ENCODE measurements around the gene FBXO41. TPM values are rescaled to one million over a fixed set of nuclear protein-coding genes. Genes with fewer than 3 reads are reported as not detected.

FBXO41 gene
- polyA plus RNA-seq, 1 of the 3 experiments (the other 2 are of a cell fraction) = 3.1 TPM

- no peak overlapping the region for H3K4me3 ChIP-seq (ENCODE audit: low read depth in 2 of 2, low read length in 1 of 2)
- no peak for DNase-seq
- H3K9me3 ChIP-seq = no peaks in the 10 kb centered on the region
- H3K4me2 ChIP-seq = peak overlapping the region; percentile 43; the same call in 1 of the 2 replicates
- WGBS (ENCODE audit: low lambda C conversion rate) = 68% methylated on average over 7 of the region's 7 CpGs
- POLR2A ChIA-PET = interaction anchor here (2.4 kb wide), 1 partner anchor 22 kb away, joined by 8 read pairs; the partner anchor contains the start of gene CCT7
- H3K9ac ChIP-seq = no peak overlapping the region
- H3K4me1 ChIP-seq (ENCODE audit: control insufficient read depth in 1 of 2, insufficient read depth in 2 of 2, low read depth in 1 of 2, low read length in 1 of 2) = peaks cover 3 to 8% of the 10 kb centered on the region in 2 experiments; a peak in 2 of 4 replicates
- H3K27me3 ChIP-seq (ENCODE audit: insufficient read depth) = no peaks in the 10 kb centered on the region; the same call in 1 of the 2 replicates
- H3K36me3 ChIP-seq (replicated peaks in 1 of 2; ENCODE audit: control insufficient read depth in 1 of 2, insufficient read depth in 2 of 2, low read length in 1 of 2) = no peaks in the 10 kb centered on the region
- CTCF ChIA-PET = interaction anchor here (0.6 to 8.6 kb wide), 40 partner anchors 8 to 442 kb away, joined by 3 to 74 read pairs (median 4); partner anchors contain the start of genes CCT7, NOTO, PRADC1 and SFXN5
- H3K27ac ChIP-seq (ENCODE audit: low read depth in 2 of 2, low read length in 1 of 2) = peak overlapping the region in 1 of 2 experiments; percentile 47; a peak in 1 of 4 replicates
- peaks cover 28% of the 10 kb centered on the region for H3K79me2 ChIP-seq (ENCODE audit: insufficient read depth)
- no peaks in the 10 kb centered on the region for H3K9me2 ChIP-seq
- H3F3A ChIP-seq (replicated peaks; ENCODE audit: insufficient read depth) = peaks cover 11% of the 10 kb centered on the region
- TF ChIP-seq TAF1 (IDR thresholded peaks at IDR 0.05; ENCODE audit: borderline replicate concordance, low read depth, low read length) (no peak), ZBTB33 (IDR thresholded peaks at IDR 0.05; ENCODE audit: borderline replicate concordance, low read depth) (no peak), GATA2 (CRISPR knock-in tag; IDR thresholded peaks at IDR 0.05) (no peak), PBX3 (IDR thresholded peaks at IDR 0.05) (no peak), FOXM1 (IDR thresholded peaks at IDR 0.05; ENCODE audit: low read depth) (no peak), REST (IDR thresholded peaks at IDR 0.05; ENCODE audit: low read depth, low read length) (no peak), GABPA (IDR thresholded peaks at IDR 0.05; ENCODE audit: low read depth) (no peak), JUND (IDR thresholded peaks at IDR 0.05) (no peak), CHD2 (IDR thresholded peaks at IDR 0.05; ENCODE audit: low read length, partially characterized antibody) (no peak), FOSL2 (IDR thresholded peaks at IDR 0.05; ENCODE audit: borderline replicate concordance, low read depth) (no peak), RXRA (IDR thresholded peaks at IDR 0.05; ENCODE audit: borderline replicate concordance, low read depth) (no peak)
- no peak overlapping the region for H2AFZ ChIP-seq (ENCODE audit: low read depth)
- H4K20me1 ChIP-seq (ENCODE audit: insufficient read depth) = no peaks in the 10 kb centered on the region
Measured at GRCh38 chr2:73212098-73212447, 72.2 kb downstream of the FBXO41 start.

Measured in SK-N-SH (cell line).